GM21515 (cell line): ENCODE data around the gene TRIM8.

Source experiments
- ATAC-seq: cut with Tn5 transposase; IDR thresholded peaks from one replicate; pipeline ENCODE4 v1.9.1; 2021; ENCODE audit not compliant: unreplicated experiment

The TRIM8 gene

GRCh38 chr10:102615361-102615760 is 28.9 kb upstream of the TRIM8 start:
- no peak for ATAC-seq

GRCh38 chr10:102616066-102616770 is 28.1 kb upstream of the TRIM8 start:
- ATAC-seq, result no peak

DNA sequence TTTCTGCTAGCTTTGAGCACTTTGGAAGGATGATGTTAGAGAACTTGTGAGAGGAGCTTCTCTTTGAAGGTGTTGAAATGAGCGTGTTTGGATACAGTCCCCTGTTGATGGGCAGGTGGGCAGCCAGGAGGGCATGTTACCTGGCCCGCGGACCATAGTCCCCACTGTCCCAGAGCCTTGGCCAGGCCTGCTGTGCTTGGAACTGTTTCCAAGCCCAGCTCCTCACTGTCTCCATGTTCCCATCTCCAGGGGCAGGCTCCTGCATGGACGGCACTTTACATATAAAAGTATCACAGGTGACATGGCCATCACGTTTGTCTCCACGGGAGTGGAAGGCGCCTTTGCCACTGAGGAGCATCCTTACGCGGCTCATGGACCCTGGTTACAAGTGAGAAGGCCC is 27.2 kb upstream of the TRIM8 start:
- no peak for ATAC-seq

DNA sequence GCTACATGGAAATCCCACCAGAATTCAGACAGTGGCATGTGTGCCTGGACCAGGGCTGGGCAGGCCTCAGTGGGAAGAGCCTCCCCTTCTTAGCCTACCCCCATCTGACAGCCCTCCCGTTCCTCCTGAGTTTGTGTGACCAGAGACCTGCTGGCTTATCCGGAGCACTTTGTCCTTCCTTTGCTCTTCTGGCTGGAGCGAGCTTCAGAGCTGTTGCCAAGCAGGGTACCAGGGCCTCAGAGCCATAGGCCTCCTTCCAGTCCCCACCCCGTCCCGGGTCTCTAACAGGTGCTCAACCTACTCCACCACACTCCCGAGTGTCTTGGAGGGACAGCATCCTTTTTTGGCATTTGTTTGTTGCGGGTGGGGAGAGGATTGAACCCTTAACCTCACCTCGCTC is 26.5 kb upstream of the TRIM8 start:
- ATAC-seq, result no peak

DNA sequence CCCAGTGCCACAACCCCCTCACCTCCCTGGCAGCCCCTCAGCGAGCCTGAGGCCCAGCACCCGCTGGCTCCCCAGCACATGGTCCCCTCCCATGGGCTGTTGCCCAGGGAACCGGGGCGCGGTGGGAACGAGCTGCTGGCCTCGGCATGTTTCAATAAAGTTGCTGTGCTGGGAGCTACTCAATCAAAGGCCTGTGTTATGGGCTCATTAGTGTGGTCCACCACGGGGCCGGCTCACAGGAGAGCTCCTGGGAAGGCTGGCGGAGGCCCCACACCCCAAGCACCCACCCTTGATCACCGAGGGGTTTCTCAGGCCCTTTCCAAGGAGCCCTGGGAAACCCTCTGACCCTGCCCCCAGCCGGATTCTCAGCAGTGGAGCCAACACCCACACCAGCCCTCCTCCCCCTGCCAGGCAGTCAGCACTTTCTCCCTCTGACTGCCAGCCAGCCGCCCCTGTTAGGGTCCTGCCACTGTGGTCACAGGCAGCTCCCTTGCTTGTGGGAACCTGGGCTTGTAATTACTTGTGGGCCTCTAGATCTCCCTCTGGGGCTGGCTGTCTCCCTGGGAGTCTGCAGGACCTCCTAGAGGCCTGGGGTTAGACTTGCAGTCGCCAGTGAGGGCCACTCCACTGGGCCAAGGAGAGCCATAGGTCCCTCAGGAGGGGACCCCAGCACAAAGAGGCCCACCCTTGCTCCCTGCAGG is 24.8 kb upstream of the TRIM8 start:
- ATAC-seq, result no peak

- no peak for ATAC-seq
Observed at GRCh38 chr10:102620138-102620590, 24.1 kb upstream of the TRIM8 start.

DNA sequence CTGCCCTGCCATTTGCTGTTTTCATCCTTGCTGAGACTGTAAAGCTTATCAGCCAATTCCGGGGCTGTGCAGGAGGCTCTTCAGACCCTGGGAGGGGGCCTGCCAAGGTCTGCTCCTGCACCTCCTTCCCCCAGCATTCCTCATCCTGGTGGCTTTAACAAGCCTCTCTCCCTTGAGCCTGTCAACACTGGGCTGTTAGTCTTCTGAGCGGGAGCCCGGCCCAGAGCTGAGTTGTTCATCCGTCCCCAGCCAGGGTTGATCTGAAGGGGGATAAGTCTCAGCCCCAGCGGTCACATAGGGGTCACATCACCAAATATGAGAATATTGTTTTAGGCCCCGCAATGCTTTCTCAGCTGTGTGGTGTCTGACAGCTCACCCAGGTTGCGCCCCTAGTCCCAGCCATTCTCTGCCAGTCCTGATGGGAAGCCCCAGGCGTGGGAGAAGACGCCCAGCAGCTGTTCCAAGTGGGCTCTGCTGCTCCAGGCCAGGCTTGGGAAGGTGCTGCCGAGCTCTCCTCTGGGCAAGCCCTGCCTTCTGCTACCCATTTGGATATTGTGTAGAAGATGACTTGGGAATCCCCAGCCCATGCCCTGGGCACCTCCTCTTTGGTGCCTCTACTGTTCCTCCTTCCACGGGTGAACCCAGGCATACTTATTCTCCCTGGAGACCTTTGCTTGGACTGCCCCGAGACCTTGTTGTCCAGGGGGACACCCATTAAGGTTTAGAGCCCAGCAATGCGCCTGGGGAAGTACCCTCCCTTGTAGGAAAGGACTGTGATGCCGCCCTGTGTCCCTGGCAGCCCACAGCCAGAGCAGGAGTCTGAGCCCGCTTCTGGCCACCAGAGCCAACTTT is 23.5 kb upstream of the TRIM8 start:
- no peak for ATAC-seq

GRCh38 chr10:102621443-102622325 is 22.6 kb upstream of the TRIM8 start:
- ATAC-seq, result no peak

- ATAC-seq, result no peak
Observed at GRCh38 chr10:102624094-102624493, 20.2 kb upstream of the TRIM8 start.

DNA sequence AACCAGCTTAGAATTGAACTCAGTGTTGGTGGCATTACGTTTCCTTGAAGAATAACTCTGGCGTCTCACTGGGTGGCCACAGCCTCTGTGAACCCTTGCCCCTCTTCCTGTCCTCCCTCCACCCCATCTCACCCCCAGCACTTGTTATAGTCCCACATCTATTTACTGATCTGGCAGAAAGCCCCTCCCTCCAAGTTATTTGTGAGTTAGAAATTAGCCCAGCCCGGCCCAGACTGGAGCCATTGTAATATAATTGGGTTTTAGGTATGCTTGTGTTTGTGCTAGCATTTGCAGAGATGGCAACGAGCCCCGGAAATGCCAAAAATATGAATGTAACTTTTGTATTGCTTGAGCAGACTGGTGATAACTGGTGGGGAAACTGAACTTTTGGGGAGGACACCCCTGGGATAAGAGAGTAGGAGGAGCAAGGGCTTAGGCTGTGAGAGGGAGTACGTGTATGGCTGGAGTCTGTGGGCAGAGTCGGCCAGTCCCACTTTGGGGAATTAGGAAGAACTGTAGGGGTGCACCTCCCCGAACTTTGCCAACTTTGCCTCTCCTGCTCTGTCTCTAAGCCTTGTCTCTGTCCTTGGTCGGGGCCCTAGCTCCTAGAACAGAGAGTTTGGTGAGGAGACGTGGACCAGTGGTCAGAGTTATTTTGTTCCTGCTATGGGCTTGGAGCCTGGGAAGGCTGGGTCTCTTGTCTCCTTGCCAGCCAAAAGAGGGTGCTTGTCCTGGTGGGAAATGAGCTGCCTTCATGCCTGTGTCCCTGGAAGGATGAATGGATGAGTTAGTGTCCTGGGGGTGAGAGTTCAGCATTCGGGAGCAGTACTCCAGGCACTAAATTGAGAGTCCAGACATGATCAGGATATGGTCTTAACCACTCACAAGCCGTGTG is 19.3 kb upstream of the TRIM8 start:
- no peak for ATAC-seq

- no peak for ATAC-seq
Observed at GRCh38 chr10:102626026-102626685, 18.1 kb upstream of the TRIM8 start.

DNA sequence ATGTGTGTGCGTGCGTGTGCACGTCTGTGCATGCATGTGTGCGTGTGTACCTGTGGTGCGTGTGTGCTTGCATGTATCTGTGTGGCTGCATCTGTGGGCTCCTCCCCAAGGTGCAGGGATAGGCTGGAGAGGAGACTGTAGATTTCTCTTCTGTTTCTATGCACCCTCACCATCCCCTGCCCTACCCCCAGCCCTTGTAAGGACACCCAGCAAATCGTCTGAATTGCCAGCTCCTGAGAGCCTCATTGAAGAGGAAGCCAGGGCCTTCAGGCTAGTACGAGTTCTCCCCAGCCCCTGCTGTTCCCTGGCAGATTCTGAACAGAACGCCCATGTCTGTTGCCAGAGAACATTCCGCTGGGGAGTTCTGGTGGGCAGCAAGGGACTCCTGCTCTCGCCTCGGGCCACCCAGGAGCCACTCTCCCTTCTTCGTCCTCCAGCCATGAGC is 17.0 kb upstream of the TRIM8 start:
- ATAC-seq, result no peak

DNA sequence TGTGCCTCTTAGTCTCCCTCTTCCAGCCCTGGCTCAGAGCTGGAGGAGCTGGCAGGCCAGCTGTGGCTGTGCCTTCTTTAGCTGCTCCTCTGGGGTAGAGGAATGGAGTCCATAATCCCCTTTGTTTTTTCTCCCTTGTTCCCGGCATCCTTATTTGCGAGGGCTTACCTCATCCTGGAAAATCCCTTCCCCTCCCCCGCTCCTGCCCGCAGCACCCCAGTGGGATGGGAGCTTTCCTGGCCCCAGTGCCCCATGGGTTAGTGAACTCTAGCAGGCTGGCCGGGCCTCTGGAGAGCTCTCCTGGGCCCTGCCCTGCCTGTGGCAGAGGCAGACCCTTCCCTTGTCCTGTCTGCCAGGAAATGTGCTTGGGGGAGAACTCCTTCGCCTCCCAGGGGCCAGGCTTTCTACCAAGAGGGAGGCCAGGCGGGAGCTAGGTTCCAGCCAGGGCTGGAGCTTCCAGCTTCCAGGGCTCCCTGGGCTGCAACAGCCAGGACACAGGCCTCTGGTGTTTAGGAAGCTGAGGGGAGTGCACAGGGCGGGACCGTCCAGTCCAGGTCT is 16.5 kb upstream of the TRIM8 start:
- ATAC-seq, result no peak

DNA sequence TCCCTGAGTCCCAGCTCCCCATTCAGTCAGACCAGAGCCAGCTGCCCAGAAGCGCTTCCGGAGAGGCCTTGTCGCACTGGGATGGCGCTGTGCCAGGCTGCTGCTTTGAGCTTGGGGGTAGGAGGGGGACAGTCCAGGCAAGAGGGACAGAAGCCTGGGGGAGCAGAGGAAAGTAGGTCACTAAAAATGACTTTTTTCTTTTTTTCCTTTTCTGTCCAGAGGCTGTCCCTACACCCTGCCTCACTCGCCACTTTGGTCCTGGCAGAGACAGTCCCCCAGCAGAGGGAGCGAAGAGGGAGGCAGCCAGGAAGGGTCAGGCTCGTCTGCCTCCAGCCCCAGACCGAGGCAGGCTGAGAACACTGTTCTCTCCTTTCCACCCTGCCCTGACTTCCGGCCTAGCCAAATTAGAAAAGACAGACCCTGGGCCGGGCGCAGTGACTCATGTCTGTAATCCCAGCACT is 15.8 kb upstream of the TRIM8 start:
- ATAC-seq, result no peak

DNA sequence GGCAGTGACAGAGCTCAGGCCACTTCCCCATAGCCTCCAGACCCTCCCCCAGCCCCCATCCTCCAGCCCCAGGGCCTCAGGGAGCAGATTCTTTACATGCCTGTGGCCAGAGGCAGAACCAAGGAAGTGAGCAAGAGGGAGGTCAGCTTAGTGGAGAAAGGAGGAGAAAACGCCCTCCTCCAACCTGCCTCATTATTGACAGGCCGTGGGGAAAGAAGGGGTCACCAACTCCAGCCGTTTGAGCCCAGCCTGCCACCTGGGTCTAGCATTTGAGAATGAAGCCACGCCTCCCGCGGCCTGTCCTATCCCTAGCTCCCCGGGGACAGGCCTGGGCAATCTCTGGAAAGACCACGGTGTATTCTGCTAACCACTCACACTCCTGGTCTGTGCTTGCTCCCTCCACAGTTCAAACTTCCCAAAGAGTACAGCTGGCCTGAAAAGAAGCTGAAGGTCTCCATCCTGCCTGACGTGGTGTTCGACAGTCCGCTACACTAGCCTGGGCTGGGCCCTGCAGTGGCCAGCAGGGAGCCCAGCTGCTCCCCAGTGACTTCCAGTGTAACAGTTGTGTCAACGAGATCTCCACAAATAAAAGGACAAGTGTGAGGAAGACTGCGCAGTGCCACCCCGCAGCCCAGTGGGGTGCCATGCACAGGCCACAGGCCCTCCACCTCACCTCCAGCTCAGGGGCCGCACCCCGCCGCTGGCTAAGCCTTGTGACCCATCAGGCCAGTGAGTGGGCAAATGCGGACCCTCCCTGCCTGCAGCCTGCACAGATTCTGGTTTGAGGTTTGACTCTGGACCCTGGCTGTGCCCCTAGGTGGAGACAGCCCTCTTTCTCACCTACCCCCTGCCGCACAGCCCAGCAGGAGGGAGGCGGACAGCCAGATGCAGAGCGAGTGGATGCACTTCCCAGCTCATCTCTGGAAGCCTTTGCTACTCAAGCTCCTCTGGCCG is 14.3 kb upstream of the TRIM8 start:
- no peak for ATAC-seq

GRCh38 chr10:102630663-102631062 is 13.6 kb upstream of the TRIM8 start:
- ATAC-seq, result no peak

- ATAC-seq, result no peak
Observed at GRCh38 chr10:102631525-102632393, 12.5 kb upstream of the TRIM8 start.
